Left kidney (tissue), 2 donors: ENCODE results near the gene GPBP1L1. TPM values are rescaled to one million over a fixed set of nuclear protein-coding genes. Genes with fewer than 3 reads are reported as not detected.
"Not testable (repeated sequence)": the region's sequence is repeated elsewhere in the genome, so short reads cannot be mapped to it uniquely, and the experiment has no call there.

ENCODE experiments used
- DNase-seq: peaks from one replicate; pipeline ENCODE4 v3.0.0-alpha.2; 2013
- polyA plus RNA-seq: library from polyadenylated mRNA; unstranded; fragments of 120-200 nt; gene quantifications from one replicate; pipeline ENCODE4 v1.2.1, GENCODE V29; 2013; ENCODE audit not compliant: insufficient read length

Gene GPBP1L1
- polyA plus RNA-seq, 1 donor, result 137 TPM

- not testable (repeated sequence) for DNase-seq
Observed at GRCh38 chr1:45596765-45597164, 89.6 kb downstream of the GPBP1L1 start.

DNA sequence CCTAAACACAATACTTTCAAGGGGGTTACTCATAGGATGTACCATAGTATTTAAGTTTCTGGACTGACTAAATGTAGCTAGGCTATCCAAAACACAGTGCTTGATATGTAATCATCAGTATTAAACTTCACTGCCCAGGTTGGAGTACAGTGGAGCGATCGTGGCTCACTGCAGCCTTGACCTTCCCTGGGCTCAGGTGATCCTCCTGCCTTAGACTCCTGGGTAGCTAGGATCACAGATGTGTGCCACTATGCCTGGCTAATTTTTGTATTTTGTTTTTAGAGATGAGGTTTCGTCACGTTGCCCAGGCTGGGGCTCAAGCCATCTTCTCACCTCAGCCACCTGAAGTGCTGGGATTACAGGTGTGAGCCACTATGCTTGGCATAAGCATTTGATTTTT, 91.9 kb downstream of the GPBP1L1 start:
- DNase-seq, result no peak

DNA sequence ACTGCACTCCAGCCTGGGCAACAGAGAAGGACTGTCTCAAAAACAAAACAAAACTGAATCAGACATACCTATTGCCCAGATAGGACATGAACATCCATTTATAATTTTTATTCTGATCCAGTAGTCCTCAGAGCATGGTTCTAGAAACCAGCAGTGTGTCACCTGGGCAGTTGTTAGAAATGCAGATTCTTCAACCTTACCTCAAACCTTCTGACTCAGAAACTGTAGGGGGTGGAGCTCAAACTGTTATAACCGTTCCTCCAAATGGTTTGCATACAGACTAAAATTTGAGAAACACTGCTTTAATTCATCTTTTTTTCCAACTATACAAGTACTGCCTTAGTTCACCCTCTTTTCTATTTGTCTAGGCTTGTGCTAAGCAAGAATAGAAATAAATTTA, 96.5 kb downstream of the GPBP1L1 start:
- no peak for DNase-seq

GRCh38 chr1:45586769-45587168, 99.6 kb downstream of the GPBP1L1 start:
- DNase-seq, result no peak

GRCh38 chr1:45585496-45586075, 100.7 kb downstream of the GPBP1L1 start:
- no peak for DNase-seq

DNA sequence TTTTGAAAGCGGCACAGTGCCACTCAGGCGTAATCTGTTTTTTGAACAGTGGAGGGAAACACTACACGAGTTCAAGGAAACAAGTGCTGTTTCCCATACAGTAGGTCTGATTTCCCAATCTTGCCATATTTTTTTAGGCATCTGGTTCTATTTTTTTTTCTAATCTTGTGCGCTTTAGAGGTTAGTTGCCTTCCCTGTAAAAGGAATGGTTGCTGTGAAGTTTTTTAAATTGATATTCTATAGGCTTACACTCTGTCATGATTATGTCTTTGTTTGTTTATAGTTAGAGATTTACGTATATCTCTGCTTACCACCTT, 101.3 kb downstream of the GPBP1L1 start:
- DNase-seq, result no peak

GRCh38 chr1:45584351-45585109, 101.8 kb downstream of the GPBP1L1 start:
- DNase-seq, result peak; percentile 93

DNA sequence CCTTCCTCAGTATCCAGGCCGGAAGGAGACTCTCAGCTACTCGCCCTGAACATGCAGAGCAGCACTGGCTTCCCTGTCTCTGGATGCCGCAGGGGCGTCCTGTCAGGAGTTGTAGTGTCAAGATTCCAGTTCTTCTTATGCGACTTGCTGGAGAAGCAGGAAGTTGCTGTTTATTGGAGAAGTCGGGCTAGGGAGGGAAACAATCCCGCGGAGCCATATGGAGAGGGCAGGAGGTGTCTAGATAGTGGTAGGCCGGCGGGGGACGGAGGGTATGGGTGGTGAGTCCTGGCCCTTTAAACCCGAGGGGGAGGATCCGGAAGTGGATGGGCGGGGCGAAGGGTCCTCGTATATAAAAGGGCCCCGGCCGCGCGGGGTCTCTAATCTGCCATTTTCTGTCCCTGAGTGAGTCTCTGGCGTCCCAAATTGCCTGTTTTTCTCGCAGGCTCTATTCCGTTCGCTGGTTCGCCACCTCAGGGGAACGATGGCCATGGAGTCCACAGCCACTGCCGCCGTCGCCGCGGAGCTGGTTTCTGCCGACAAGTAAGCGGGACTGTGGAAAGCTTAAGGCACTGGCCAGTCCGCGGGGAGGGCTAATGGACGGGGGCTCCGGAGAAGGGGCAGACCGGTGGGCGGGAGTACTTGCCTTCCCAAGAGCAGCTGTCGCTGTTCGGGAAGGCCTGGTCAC, 102.5 kb downstream of the GPBP1L1 start, which contains the start of gene NASP:
NASP (plus strand) TSS at position 376 of the 685 bp plus-strand sequence; CDS start at position 482, 106 bp downstream.
- DNase-seq, result peak; percentile 93

DNA sequence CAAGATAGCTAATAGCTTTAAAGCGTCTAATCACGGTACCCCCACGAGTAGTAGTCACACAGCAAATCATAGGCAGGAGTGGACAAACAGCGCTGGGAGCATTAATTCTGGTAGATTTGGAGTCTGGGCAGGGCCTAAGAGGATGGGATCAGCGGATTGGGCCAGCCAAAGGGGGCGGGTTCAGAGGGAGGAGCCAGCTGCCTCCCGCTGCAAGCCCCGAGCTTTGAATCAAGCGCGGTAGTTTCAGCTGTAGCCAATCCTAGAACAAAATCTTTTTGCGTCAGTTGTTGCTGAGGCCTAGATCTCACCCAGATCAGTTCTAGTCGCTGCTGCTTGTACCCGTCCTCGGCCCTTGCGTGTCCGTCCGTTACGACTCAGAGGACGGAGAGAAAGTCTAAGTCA, 103.1 kb downstream of the GPBP1L1 start:
- DNase-seq, result peak; percentile 96

Other genes with a start within 250 kb of the GPBP1L1 start
- gene TESK2, start 195.4 kb downstream of the GPBP1L1 start, polyA plus RNA-seq, result 8.0 TPM
- 5.3 TPM for gene CCDC163, start 186.5 kb downstream of the GPBP1L1 start, polyA plus RNA-seq
- gene MMACHC, start 186.2 kb downstream of the GPBP1L1 start, polyA plus RNA-seq, result 13.0 TPM
- 317 TPM for gene PRDX1, start 164.6 kb downstream of the GPBP1L1 start, polyA plus RNA-seq
- gene AKR1A1, start 135.7 kb downstream of the GPBP1L1 start, polyA plus RNA-seq, result 319 TPM
- 469 TPM for gene NASP, start 102.5 kb downstream of the GPBP1L1 start, polyA plus RNA-seq
- 1.3 TPM for gene CCDC17, start 62.5 kb downstream of the GPBP1L1 start, polyA plus RNA-seq
- 55.3 TPM for gene TMEM69, start 1.6 kb upstream of the GPBP1L1 start, polyA plus RNA-seq
- gene IPP, start 64.1 kb upstream of the GPBP1L1 start, polyA plus RNA-seq, result 34.1 TPM
- gene MAST2, start 117.1 kb upstream of the GPBP1L1 start, polyA plus RNA-seq, result 41.3 TPM